Cardiac muscle cell (in vitro differentiated cells and primary cell): ENCODE results near the gene CDH23. TPM values are rescaled to one million over a fixed set of nuclear protein-coding genes. Genes with fewer than 3 reads are reported as not detected.

ENCODE experiments used
- DNase-seq, 2 donors: peaks; one replicate each; pipeline versions ENCODE4 v3.0.0 to v3.0.0-alpha.2; 2010 to 2017; ENCODE audit warnings: low read depth in 1 of 2, low spot score in 1 of 2
- H3K27ac ChIP-seq: fragments of 200-600 bp; sonication (generic); 2 replicates; pipeline ENCODE4 v1.5.1; 2016
- H3K27me3 ChIP-seq: fragments of 200-600 bp; sonication (generic); 2 replicates; pipeline ENCODE4 v1.6.0; 2016; ENCODE audit warnings: control low read depth
- H3K36me3 ChIP-seq: fragments of 200-600 bp; sonication (generic); 2 replicates; pipeline ENCODE4 v1.5.1; 2016; ENCODE audit warnings: control low read depth
- H3K4me1 ChIP-seq: fragments of 200-600 bp; sonication (generic); 2 replicates; pipeline ENCODE4 v1.8.1; 2017; ENCODE audit warnings: low read depth, mild to moderate bottlenecking, mixed run types
- H3K4me3 ChIP-seq: fragments of 200-600 bp; sonication (generic); 2 replicates; pipeline ENCODE4 v1.5.1; 2016; ENCODE audit warnings: mild to moderate bottlenecking
- H3K9me3 ChIP-seq: fragments of 200-600 bp; sonication (generic); 2 replicates; pipeline ENCODE4 v1.5.1; 2017; ENCODE audit warnings: low read depth, mild to moderate bottlenecking, control low read depth
- CTCF ChIP-seq: IDR thresholded peaks from 2 replicates; pipeline ENCODE4 v1.5.1; 2012; ENCODE audit warnings: low read depth, mild to moderate bottlenecking, low read length
- polyA plus RNA-seq: library from polyadenylated mRNA; unstranded; fragments of >200 nt; fragmentation: Nextera tagmentation; extraction: Ambion mirVana; gene quantifications from 2 replicates; pipeline ENCODE4 v1.2.1, GENCODE V29; 2016
- total RNA-seq: library from RNA; depleted of rRNA; stranded (reverse); fragments of >200 nt; gene quantifications from 2 replicates; pipeline ENCODE4 v1.2.3, GENCODE V29; 2016

Gene CDH23
- total and polyA plus RNA-seq, 2 experiments from 2014 or later = 0.05 to 0.51 TPM

GRCh38 chr10:71572962-71573361 is 176.2 kb downstream of the CDH23 start:
- H3K4me3 ChIP-seq = no peak overlapping the region
- H3K27ac ChIP-seq = no peak overlapping the region
- H3K36me3 ChIP-seq = no peaks in the 10 kb centered on the region
- DNase-seq = no peak
- H3K9me3 ChIP-seq = no peaks in the 10 kb centered on the region
- H3K27me3 ChIP-seq = no peaks in the 10 kb centered on the region
- H3K4me1 ChIP-seq = peaks cover 3% of the 10 kb centered on the region
- no peak for TF ChIP-seq CTCF

- Histone ChIP-seq H3K27ac (no peak overlapping the region), H3K4me1 (no peaks in the 10 kb centered on the region), H3K4me3 (no peak overlapping the region), H3K27me3 (no peaks in the 10 kb centered on the region), H3K36me3 (no peaks in the 10 kb centered on the region), H3K9me3 (no peaks in the 10 kb centered on the region)
- TF ChIP-seq CTCF = no peak
- DNase-seq = no peak
Observed at GRCh38 chr10:71573562-71574518, 177.1 kb downstream of the CDH23 start.

GRCh38 chr10:71575451-71575850 is 178.7 kb downstream of the CDH23 start:
- DNase-seq = no peak
- no peak for TF ChIP-seq CTCF
- Histone ChIP-seq H3K9me3 (no peaks in the 10 kb centered on the region), H3K27me3 (no peaks in the 10 kb centered on the region), H3K36me3 (no peaks in the 10 kb centered on the region), H3K4me1 (no peaks in the 10 kb centered on the region), H3K27ac (no peak overlapping the region), H3K4me3 (no peak overlapping the region)

- no peaks in the 10 kb centered on the region for H3K36me3 ChIP-seq
- no peak overlapping the region for H3K4me3 ChIP-seq
- no peaks in the 10 kb centered on the region for H3K9me3 ChIP-seq
- no peak for TF ChIP-seq CTCF
- H3K4me1 ChIP-seq = no peaks in the 10 kb centered on the region
- H3K27ac ChIP-seq = no peak overlapping the region
- no peak for DNase-seq
- no peaks in the 10 kb centered on the region for H3K27me3 ChIP-seq
Observed at GRCh38 chr10:71575934-71576801, 179.4 kb downstream of the CDH23 start.

- no peak overlapping the region for H3K27ac ChIP-seq
- no peaks in the 10 kb centered on the region for H3K9me3 ChIP-seq
- no peak overlapping the region for H3K4me3 ChIP-seq
- no peaks in the 10 kb centered on the region for H3K36me3 ChIP-seq
- DNase-seq = no peak
- no peaks in the 10 kb centered on the region for H3K4me1 ChIP-seq
- no peak for TF ChIP-seq CTCF
- H3K27me3 ChIP-seq = no peaks in the 10 kb centered on the region
Observed at GRCh38 chr10:71576842-71577241, 180.1 kb downstream of the CDH23 start.
